Fibroblast of pulmonary artery (primary cell): Measurements from ENCODE around the gene DFFB.

Source experiments
- DNase-seq: peaks from one replicate; pipeline ENCODE4 v3.0.0-alpha.2; 2010; ENCODE audit warnings: low read depth
- H3K4me3 ChIP-seq: replicated peaks from 2 replicates; pipeline ENCODE4 v1.5.1; 2011; ENCODE audit warnings: low read depth, mild to moderate bottlenecking, control low read depth, low read length, moderate library complexity
- TF ChIP-seq, protein P1 (sequence below): IDR thresholded peaks from 2 replicates; pipeline ENCODE4 v1.5.1; 2011; ENCODE audit warnings: mild to moderate bottlenecking, control low read depth, low read length, inconsistent platforms; ENCODE audit errors: missing control alignments

The DFFB gene

GRCh38 chr1:3924186-3924824 lies 67.0 kb downstream of the DFFB start:
- no peak overlapping the region for H3K4me3 ChIP-seq
- TF ChIP-seq, protein P1, sequence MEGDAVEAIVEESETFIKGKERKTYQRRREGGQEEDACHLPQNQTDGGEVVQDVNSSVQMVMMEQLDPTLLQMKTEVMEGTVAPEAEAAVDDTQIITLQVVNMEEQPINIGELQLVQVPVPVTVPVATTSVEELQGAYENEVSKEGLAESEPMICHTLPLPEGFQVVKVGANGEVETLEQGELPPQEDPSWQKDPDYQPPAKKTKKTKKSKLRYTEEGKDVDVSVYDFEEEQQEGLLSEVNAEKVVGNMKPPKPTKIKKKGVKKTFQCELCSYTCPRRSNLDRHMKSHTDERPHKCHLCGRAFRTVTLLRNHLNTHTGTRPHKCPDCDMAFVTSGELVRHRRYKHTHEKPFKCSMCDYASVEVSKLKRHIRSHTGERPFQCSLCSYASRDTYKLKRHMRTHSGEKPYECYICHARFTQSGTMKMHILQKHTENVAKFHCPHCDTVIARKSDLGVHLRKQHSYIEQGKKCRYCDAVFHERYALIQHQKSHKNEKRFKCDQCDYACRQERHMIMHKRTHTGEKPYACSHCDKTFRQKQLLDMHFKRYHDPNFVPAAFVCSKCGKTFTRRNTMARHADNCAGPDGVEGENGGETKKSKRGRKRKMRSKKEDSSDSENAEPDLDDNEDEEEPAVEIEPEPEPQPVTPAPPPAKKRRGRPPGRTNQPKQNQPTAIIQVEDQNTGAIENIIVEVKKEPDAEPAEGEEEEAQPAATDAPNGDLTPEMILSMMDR = no peak
- DNase-seq = no peak

- H3K4me3 ChIP-seq = no peak overlapping the region
- DNase-seq = no peak
- TF ChIP-seq, protein P1 = no peak
These were observed 67.5 kb downstream of the DFFB start for GRCh38 chr1:3924825-3925220.

GRCh38 chr1:3925256-3925655 lies 68.0 kb downstream of the DFFB start:
- TF ChIP-seq, protein P1 = no peak
- no peak overlapping the region for H3K4me3 ChIP-seq
- no peak for DNase-seq

DNA sequence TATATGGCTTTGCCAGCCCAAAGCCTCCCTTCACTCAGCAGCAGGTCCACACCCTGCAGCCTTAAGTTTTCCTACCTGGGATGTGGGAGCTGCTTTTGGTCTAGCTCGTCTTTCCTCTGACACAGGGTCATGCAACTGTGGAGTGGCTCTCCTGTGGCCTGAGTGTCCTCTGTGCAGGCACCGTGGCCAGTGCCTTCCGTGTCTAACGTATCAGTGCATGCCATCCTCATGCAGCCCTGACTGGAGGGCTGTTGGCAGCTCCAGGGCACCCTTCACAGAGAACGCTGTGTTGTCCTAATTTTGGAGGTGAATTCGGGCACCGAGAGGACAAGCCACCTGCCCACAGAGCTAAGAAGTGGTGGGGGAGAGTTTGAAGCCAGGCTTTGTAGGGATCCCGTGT lies 68.5 kb downstream of the DFFB start:
- no peak overlapping the region for H3K4me3 ChIP-seq
- TF ChIP-seq, protein P1 = no peak
- DNase-seq = no peak

- no peak for DNase-seq
- TF ChIP-seq, protein P1 = no peak
These were observed 69.7 kb downstream of the DFFB start for GRCh38 chr1:3926956-3927355.

GRCh38 chr1:3928586-3928985 lies 71.3 kb downstream of the DFFB start:
- H3K4me3 ChIP-seq = no peak overlapping the region
- TF ChIP-seq, protein P1 = no peak
- no peak for DNase-seq

More at GRCh38 chr1:3926956-3927355, 69.7 kb downstream of the DFFB start:
- H3K4me3 ChIP-seq = no peak overlapping the region

GRCh38 chr1:3929126-3929525 lies 71.8 kb downstream of the DFFB start:
- TF ChIP-seq, protein P1 = no peak
- DNase-seq = no peak
- H3K4me3 ChIP-seq = no peak overlapping the region
